K562 (cell line): ENCODE results near the gene OR51E2. TPM values are rescaled to one million over a fixed set of nuclear protein-coding genes. Genes with fewer than 3 reads are reported as not detected.
A peak's percentile ranks its signal among the peaks of the same experiment; 100 is the strongest.

ENCODE experiments used
- ATAC-seq: fragments of 200-7000 bp; cut with Tn5 transposase; 3 replicates; pipeline ENCODE4 v1.9.1; 2020; ENCODE audit warnings: moderate library complexity
- BruUV-seq: library from RNA; stranded (reverse); fragments of 400-500 nt; replicated peaks from 2 replicates; lab custom pipeline; 2021; lab: Mats Ljungman, UMichigan
- CTCF ChIA-PET: fragments of 300-600 bp; formaldehyde crosslinking; extraction: SDS; loops from one replicate; lab custom pipeline; 2021; ENCODE audit warnings: low intra/inter-chr PET ratio; lab: Yijun Ruan, JAX
- POLR2A ChIA-PET: fragments of 300-600, 350-650 bp; sonication (Branson Sonifier 250); formaldehyde crosslinking; extraction: SDS; loops from one replicate; lab custom pipeline; 2021; ENCODE audit warnings: antibody characterized with exemption, inconsistent platforms; lab: Yijun Ruan, JAX
- DNase-seq, 4 experiments: peaks; one replicate each; pipeline versions ENCODE4 v3.0.0 to v3.0.0-alpha.2; 2011 to 2018; ENCODE audit warnings: low spot score in 3 of 4, mixed read lengths in 3 of 4; ENCODE audit errors: extremely low read depth in 1 of 4
- FAIRE-seq: peaks from 2 replicates; lab custom pipeline; 2011; peaks lifted over from hg19 to GRCh38; lab: Jason Lieb, UNC
- H2AFZ ChIP-seq: 2 replicates; pipeline ENCODE4 v1.6.0; 2011; ENCODE audit warnings: low read depth, low read length, control low read depth, inconsistent platforms
- H3K27ac ChIP-seq: fragments of 200-600 bp; 3 replicates; pipeline ENCODE4 v1.8.0; 2011; ENCODE audit warnings: low read depth, mild to moderate bottlenecking, control low read depth, inconsistent platforms, low read length, moderate library complexity, mixed read lengths; ENCODE audit errors: extremely low read depth
- H3K27me3 ChIP-seq, 2 experiments: fragments of 300-600 bp in 1 of 2; 2 replicates in 1 of 2; 3 replicates in 1 of 2; pipeline versions ENCODE4 v1.6.0 to v1.8.0; 2011; ENCODE audit warnings: inconsistent platforms in 2 of 2, low read length in 2 of 2, mild to moderate bottlenecking in 1 of 2, mixed read lengths in 1 of 2, moderate library complexity in 1 of 2; ENCODE audit not compliant: control insufficient read depth in 2 of 2, insufficient read depth in 2 of 2
- H3K36me3 ChIP-seq: fragments of 300-600 bp; 3 replicates; pipeline ENCODE4 v1.8.0; 2011; ENCODE audit warnings: mild to moderate bottlenecking, low read length, inconsistent platforms; ENCODE audit not compliant: control insufficient read depth, insufficient read depth
- H3K4me1 ChIP-seq, 2 experiments: fragments of 200-600 bp in 1 of 2; replicated peaks in 1 of 2; 2 replicates in 1 of 2; 3 replicates in 1 of 2; pipeline versions ENCODE4 v1.5.1 to v1.8.0; 2011; ENCODE audit warnings: inconsistent platforms in 2 of 2, low read length in 2 of 2, mild to moderate bottlenecking in 1 of 2, mixed read lengths in 1 of 2, moderate library complexity in 1 of 2; ENCODE audit not compliant: control insufficient read depth in 2 of 2, insufficient read depth in 2 of 2
- H3K4me2 ChIP-seq: 2 replicates; pipeline ENCODE4 v1.6.1; 2011; ENCODE audit warnings: low read length, control low read depth, inconsistent platforms, mixed read lengths; ENCODE audit not compliant: insufficient read depth
- H3K4me3 ChIP-seq: fragments of 200-600 bp; sonication (generic), shearing (Covaris generic); 2 replicates; pipeline ENCODE4 v1.5.1; 2016; ENCODE audit warnings: control low read depth, inconsistent platforms
- H3K79me2 ChIP-seq: fragments of 200-600 bp; 3 replicates; pipeline ENCODE4 v1.8.0; 2011; ENCODE audit warnings: low read length, inconsistent platforms; ENCODE audit not compliant: control insufficient read depth, insufficient read depth
- H3K9ac ChIP-seq, 2 experiments: 2 replicates each; pipeline versions ENCODE4 v1.6.0 to v1.6.1; 2011; ENCODE audit warnings: low read depth in 2 of 2, low read length in 2 of 2, control low read depth in 1 of 2, inconsistent platforms in 1 of 2, mild to moderate bottlenecking in 1 of 2, mixed read lengths in 1 of 2; ENCODE audit not compliant: insufficient read depth in 1 of 2
- H3K9me1 ChIP-seq: one replicate; pipeline ENCODE4 v1.6.0; 2011; ENCODE audit warnings: inconsistent platforms, mild to moderate bottlenecking, low read length, moderate library complexity; ENCODE audit not compliant: control insufficient read depth, insufficient read depth
- H3K9me3 ChIP-seq: replicated peaks from 2 replicates; pipeline ENCODE4 v1.5.1; 2011; ENCODE audit warnings: low read depth, low read length, inconsistent platforms; ENCODE audit not compliant: control insufficient read depth, insufficient read depth
- H4K20me1 ChIP-seq: replicated peaks from 2 replicates; pipeline ENCODE4 v1.6.1; 2011; ENCODE audit warnings: low read length, inconsistent platforms, mixed read lengths; ENCODE audit not compliant: control insufficient read depth, insufficient read depth
- CC2D1A ChIP-seq: fragments of 450-650 bp; IDR thresholded peaks from 2 replicates; pipeline ENCODE4 v1.6.1; 2017; ENCODE audit warnings: mild to moderate bottlenecking
- CTBP1 ChIP-seq: fragments of 450-650 bp; IDR thresholded peaks from 2 replicates; pipeline ENCODE4 v1.6.1; 2016; ENCODE audit warnings: borderline replicate concordance
- EHMT2 ChIP-seq: fragments of 450-650 bp; IDR thresholded peaks from 2 replicates; pipeline ENCODE4 v1.6.1; 2018; ENCODE audit warnings: antibody characterized with exemption
- HIVEP1 ChIP-seq: fragments of 250-450 bp; sonication (Bioruptor Pico); IDR thresholded peaks from 2 replicates; pipeline ENCODE4 v1.4.0; 2020; ENCODE audit warnings: mild to moderate bottlenecking
- NONO ChIP-seq, 2 experiments: fragments of 200-400 bp in 1 of 2; fragments of 450-650 bp in 1 of 2; formaldehyde crosslinking in 1 of 2; IDR thresholded peaks; 2 replicates each; pipeline ENCODE4 v1.6.1; 2017; ENCODE audit warnings: low read depth in 2 of 2, mild to moderate bottlenecking in 2 of 2, moderate library complexity in 2 of 2, low read length in 1 of 2
- POLR2G ChIP-seq: fragments of 200-400 bp; formaldehyde crosslinking; IDR thresholded peaks from 2 replicates; pipeline ENCODE4 v1.6.1; 2017; ENCODE audit warnings: low read depth, mild to moderate bottlenecking, antibody characterized with exemption, low read length, moderate library complexity
- POLR3A ChIP-seq: IDR thresholded peaks from 2 replicates; pipeline ENCODE4 v1.6.1; 2011; ENCODE audit warnings: borderline replicate concordance, mild to moderate bottlenecking, moderate library complexity; ENCODE audit not compliant: insufficient read length, insufficient read depth; ENCODE audit errors: extremely low read depth
- RAD21 ChIP-seq, 2 experiments: fragments of 250-450 bp in 1 of 2; fragments of 450-650 bp in 1 of 2; sonication (Bioruptor Pico) in 1 of 2; formaldehyde crosslinking in 1 of 2; IDR thresholded peaks in 1 of 2; conservative IDR thresholded peaks in 1 of 2; 2 replicates each; pipeline versions ENCODE4 v1.4.0 to v1.8.0; 2020 to 2022; ENCODE audit warnings: mild to moderate bottlenecking in 2 of 2, moderate library complexity in 1 of 2
- RBFOX2 ChIP-seq: fragments of 200-400 bp; formaldehyde crosslinking; IDR thresholded peaks from 2 replicates; pipeline ENCODE4 v1.6.1; 2017; ENCODE audit warnings: low read depth, mild to moderate bottlenecking, low read length, moderate library complexity
- SETDB1 ChIP-seq: IDR thresholded peaks from one replicate; pipeline ENCODE4 v1.6.1; 2012; ENCODE audit warnings: low read length, control low read depth, inconsistent platforms
- SNIP1 ChIP-seq: fragments of 450-650 bp; IDR thresholded peaks from 2 replicates; pipeline ENCODE4 v1.7.1; 2017; ENCODE audit warnings: low read depth, mild to moderate bottlenecking
- STAG1 ChIP-seq: sonication (generic); formaldehyde crosslinking; IDR thresholded peaks from 2 replicates; pipeline ENCODE4 v1.5.0; 2020; ENCODE audit warnings: missing genetic modification reagents, borderline replicate concordance
- ZNF12 ChIP-seq: sonication (generic); formaldehyde crosslinking; IDR thresholded peaks from 2 replicates; pipeline ENCODE4 v1.4.0; 2020; ENCODE audit warnings: mild to moderate bottlenecking, missing genetic modification reagents
- WGBS: fragments of 100-300 bp; shearing (Covaris generic); methylation state at CpG from one replicate; pipeline ENCODE4 v1.1.6; 2016; ENCODE audit warnings: low coverage, mixed read lengths; ENCODE audit not compliant: insufficient coverage; ENCODE audit errors: missing lambda C conversion rate; 5-methylcytosine and 5-hydroxymethylcytosine counted together
- in situ Hi-C: fragments of 300-500 bp; cut with MboI; formaldehyde crosslinking; loops from 4 replicates; pipeline ENCODE4 v1.15.0; 2018; ENCODE audit warnings: inconsistent platforms, mixed read lengths
- intact Hi-C: fragments of 100-400 bp; cut with micrococcal nuclease; formaldehyde crosslinking; loops from 2 replicates; pipeline ENCODE4 v1.14.2; 2022
- polyA plus RNA-seq, 8 experiments: library from polyadenylated mRNA; depleted of rRNA in 4 of 8; stranded (reverse) in 5 of 8; unstranded in 3 of 8; fragments of >200 nt; fragmentation: Nextera tagmentation in 2 of 8; fragmentation: Illumina TruSeq in 1 of 8; extraction: Ambion mirVana in 2 of 8; extraction: Trizol in 1 of 8; gene quantifications; 2 replicates each; pipeline versions ENCODE4 v1.2.1 to v1.2.3, GENCODE V29; 2011 to 2014; ENCODE audit warnings: inconsistent platforms in 1 of 8, missing spikeins in 1 of 8
- total RNA-seq, 7 experiments: library from RNA; depleted of rRNA in 6 of 7; stranded (reverse); fragments of >200 nt in 6 of 7; fragmentation: Illumina TruSeq in 2 of 7; extraction: Trizol in 2 of 7; gene quantifications; 2 replicates each; pipeline versions ENCODE4 v1.2.1 to v1.2.3, GENCODE V29; 2011 to 2021; ENCODE audit warnings: low replicate concordance in 1 of 7
- TF ChIP-seq, protein P1 (sequence below): sonication (generic); formaldehyde crosslinking; IDR thresholded peaks from 2 replicates; pipeline ENCODE4 v1.9.0; 2022; ENCODE audit warnings: mild to moderate bottlenecking, missing genetic modification reagents
- TF ChIP-seq, protein P2 (sequence below), 3 experiments: IDR thresholded peaks in 2 of 3; conservative IDR thresholded peaks in 1 of 3; 2 replicates each; pipeline ENCODE4 v1.5.1; 2011 to 2012; ENCODE audit warnings: low read length in 3 of 3, mild to moderate bottlenecking in 3 of 3, control low read depth in 2 of 3, improper control_type of control experiment in 1 of 3, inconsistent platforms in 1 of 3, low read depth in 1 of 3, mixed read lengths in 1 of 3, moderate library complexity in 1 of 3; ENCODE audit not compliant: insufficient read depth in 2 of 3
- TF ChIP-seq, protein P3 (sequence below): fragments of 250-450 bp; sonication (Bioruptor Pico); IDR thresholded peaks from 2 replicates; pipeline ENCODE4 v1.5.0; 2020; ENCODE audit warnings: mild to moderate bottlenecking

The OR51E2 gene
- total and polyA plus RNA-seq, 9 of the 15 experiments (the other 6 are each of a cell fraction or from before 2014, with no cell fraction given) = not detected

DNA sequence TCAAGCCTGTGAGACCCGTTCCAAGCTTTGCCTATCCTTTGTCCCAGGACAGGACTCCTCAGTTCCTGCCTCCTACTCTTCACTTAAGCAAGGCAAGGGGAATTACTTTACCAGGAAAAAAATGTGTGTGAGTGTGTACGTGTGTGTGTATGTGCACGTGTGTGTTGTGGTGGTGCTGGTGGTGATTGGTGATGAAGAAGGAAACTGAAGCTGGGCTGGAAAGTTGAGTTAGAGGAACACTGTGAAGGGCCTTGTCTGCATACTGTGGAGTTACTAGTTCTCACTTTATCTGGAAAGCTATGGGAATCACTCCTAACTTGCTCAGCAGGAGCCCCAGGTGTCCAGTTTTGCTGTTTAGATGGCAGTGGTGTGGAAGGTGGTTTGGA is 60.0 kb downstream of the OR51E2 start (continued):
- no peak for TF ChIP-seq POLR2G
- TF ChIP-seq SETDB1 = no peak
- no peak for TF ChIP-seq RBFOX2
- no peak for TF ChIP-seq ZNF12 (CRISPR knock-in tag)

DNA sequence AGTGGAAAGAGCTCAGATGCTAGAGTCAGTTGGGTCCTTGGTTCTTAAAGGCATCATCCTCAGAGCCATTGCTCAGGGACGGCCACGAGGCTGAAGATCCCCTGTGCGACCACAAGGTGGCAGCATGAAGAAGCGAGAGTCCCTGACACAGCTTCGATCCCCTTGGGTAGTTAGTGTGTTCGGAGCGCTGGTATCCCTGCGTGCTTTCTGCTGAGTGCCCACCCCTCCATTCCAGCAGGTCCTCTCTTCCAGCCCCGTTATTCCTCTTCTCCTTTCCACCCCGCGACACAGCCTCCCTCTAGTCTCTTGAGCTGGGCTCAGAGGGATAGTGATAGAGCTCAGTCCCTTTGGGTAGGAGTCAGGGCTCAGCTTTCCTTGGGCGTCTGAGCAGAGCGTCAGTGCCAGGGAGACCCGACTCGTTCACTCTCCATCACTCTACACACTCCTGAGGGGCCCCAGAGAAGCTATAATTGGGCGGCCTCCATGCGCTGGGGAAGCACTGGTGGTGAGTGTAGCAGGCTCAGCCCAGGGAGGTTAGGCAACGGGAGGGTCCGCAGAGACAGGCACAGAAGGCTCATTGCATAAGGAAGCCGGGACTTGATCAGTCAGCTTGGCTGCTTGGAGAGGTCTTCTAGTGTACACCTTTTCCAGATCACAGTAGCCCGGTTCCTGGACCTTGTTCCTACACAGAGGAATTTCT is 60.5 kb downstream of the OR51E2 start, which contains the start of gene OR51D1:
Gene OR51D1 (plus strand): TSS at position 516 of the 700 bp plus-strand sequence. CDS start 2,314 bp downstream, outside the sequence.
- BruUV-seq = no TSS peak
- TF ChIP-seq, protein P1, sequence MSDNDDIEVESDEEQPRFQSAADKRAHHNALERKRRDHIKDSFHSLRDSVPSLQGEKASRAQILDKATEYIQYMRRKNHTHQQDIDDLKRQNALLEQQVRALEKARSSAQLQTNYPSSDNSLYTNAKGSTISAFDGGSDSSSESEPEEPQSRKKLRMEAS (CRISPR knock-in tag) = 0 out of 2 replicates have a peak, but pooled peaks have one; percentile 18
- TF ChIP-seq CC2D1A (peak; percentile 59; the same call in 1 of the 2 replicates), NONO (IDR thresholded peaks at IDR 0.05; ENCODE audit: low read depth in 2 of 2, low read length in 1 of 2) (0 out of 4 replicates have a peak, but pooled peaks of 1 of the 2 experiments have one; percentile 19), SNIP1 (no peak), POLR3A (no peak), HIVEP1 (CRISPR knock-in tag) (no peak), EHMT2 (0 out of 2 replicates have a peak, but pooled peaks have one; percentile 21), RAD21 (CRISPR knock-in tag; conservative IDR thresholded peaks at IDR 0.05 in 1 of 2, IDR thresholded peaks at IDR 0.05 in 1 of 2) (peak; percentile 75 to 91), STAG1 (CRISPR knock-in tag) (peak; percentile 81; the same call in 1 of the 2 replicates), CTBP1 (0 out of 2 replicates have a peak, but pooled peaks have one; percentile 26)
- TF ChIP-seq, protein P2, sequence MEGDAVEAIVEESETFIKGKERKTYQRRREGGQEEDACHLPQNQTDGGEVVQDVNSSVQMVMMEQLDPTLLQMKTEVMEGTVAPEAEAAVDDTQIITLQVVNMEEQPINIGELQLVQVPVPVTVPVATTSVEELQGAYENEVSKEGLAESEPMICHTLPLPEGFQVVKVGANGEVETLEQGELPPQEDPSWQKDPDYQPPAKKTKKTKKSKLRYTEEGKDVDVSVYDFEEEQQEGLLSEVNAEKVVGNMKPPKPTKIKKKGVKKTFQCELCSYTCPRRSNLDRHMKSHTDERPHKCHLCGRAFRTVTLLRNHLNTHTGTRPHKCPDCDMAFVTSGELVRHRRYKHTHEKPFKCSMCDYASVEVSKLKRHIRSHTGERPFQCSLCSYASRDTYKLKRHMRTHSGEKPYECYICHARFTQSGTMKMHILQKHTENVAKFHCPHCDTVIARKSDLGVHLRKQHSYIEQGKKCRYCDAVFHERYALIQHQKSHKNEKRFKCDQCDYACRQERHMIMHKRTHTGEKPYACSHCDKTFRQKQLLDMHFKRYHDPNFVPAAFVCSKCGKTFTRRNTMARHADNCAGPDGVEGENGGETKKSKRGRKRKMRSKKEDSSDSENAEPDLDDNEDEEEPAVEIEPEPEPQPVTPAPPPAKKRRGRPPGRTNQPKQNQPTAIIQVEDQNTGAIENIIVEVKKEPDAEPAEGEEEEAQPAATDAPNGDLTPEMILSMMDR (IDR thresholded peaks at IDR 0.05 in 2 of 3, conservative IDR thresholded peaks at IDR 0.05 in 1 of 3; ENCODE audit: insufficient read depth in 2 of 3, low read depth in 1 of 3, low read length in 3 of 3) = peak; percentile 84 to 91 (median 88)
- TF ChIP-seq, protein P3, sequence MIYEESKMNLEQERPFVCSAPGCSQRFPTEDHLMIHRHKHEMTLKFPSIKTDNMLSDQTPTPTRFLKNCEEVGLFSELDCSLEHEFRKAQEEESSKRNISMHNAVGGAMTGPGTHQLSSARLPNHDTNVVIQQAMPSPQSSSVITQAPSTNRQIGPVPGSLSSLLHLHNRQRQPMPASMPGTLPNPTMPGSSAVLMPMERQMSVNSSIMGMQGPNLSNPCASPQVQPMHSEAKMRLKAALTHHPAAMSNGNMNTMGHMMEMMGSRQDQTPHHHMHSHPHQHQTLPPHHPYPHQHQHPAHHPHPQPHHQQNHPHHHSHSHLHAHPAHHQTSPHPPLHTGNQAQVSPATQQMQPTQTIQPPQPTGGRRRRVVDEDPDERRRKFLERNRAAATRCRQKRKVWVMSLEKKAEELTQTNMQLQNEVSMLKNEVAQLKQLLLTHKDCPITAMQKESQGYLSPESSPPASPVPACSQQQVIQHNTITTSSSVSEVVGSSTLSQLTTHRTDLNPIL (CRISPR knock-in tag) = no peak

More for the DNA sequence above, 60.5 kb downstream of the OR51E2 start, which contains the start of gene OR51D1:
- H3K9ac ChIP-seq = peak within 1 kb of the TSS in 1 of 2 experiments; percentile 42; a peak in 1 of 4 replicates
- FAIRE-seq = peak; percentile 99
- H3K79me2 ChIP-seq = no peaks in the 10 kb centered on the region
- H4K20me1 ChIP-seq = no peaks in the 10 kb centered on the region
- H3K4me1 ChIP-seq = no peaks in the 10 kb centered on the region; a peak in 1 of 5 replicates
- intact Hi-C loops (loop anchor here (1.0 to 10.0 kb wide), 7 partner anchors 85 to 465 kb away; partner anchors contain the start of gene OR51G1), in situ Hi-C loops (loop anchor here (5.0 to 25.0 kb wide), 2 partner anchors 370 to 1700 kb away; no protein-coding TSS in a partner anchor)
- peak within 1 kb of the TSS; percentile 83 for H2AFZ ChIP-seq
- CTCF ChIA-PET = interaction anchor here (0.8 to 1.9 kb wide), 5 partner anchors 11 to 734 kb away, joined by 3 to 7 read pairs (median 5); no protein-coding TSS in a partner anchor
- H3K27me3 ChIP-seq = peaks cover 0 to 25% of the 10 kb centered on the region in 2 experiments; a peak in 3 of 5 replicates
- POLR2A ChIA-PET = interaction anchor here (0.6 to 1.8 kb wide), 7 partner anchors 8 to 1717 kb away, joined by 3 to 8 read pairs (median 4); no protein-coding TSS in a partner anchor
- H3K9me1 ChIP-seq = no peaks in the 10 kb centered on the region
- no peaks in the 10 kb centered on the region for H3K36me3 ChIP-seq
- peak; percentile 82 to 87 (median 84) for DNase-seq
- H3K27ac ChIP-seq = no peak within 1 kb of the TSS
- 10% methylated on average over 20 of the region's 21 CpGs for WGBS
- no peak within 1 kb of the TSS for H3K4me3 ChIP-seq
- H3K9me3 ChIP-seq = no peaks in the 10 kb centered on the region
- peak within 1 kb of the TSS; percentile 76 for H3K4me2 ChIP-seq
- ATAC-seq = peak; percentile 99
